Loucy (cell line): ENCODE data around the gene MRPS12.
A peak's percentile ranks its signal among the peaks of the same experiment; 100 is the strongest.

Experiments
- H2AFZ ChIP-seq: fragments of 200-600 bp; sonication (generic); 2 replicates; pipeline ENCODE4 v1.6.0; 2016; ENCODE audit warnings: antibody characterized with exemption, mild to moderate bottlenecking, low read length, moderate library complexity
- H3F3A ChIP-seq: fragments of 200-600 bp; 2 replicates; pipeline ENCODE4 v1.6.0; 2016; ENCODE audit warnings: antibody characterized with exemption, low read depth, mild to moderate bottlenecking
- H3K27me3 ChIP-seq: fragments of 200-600 bp; sonication (generic); 2 replicates; pipeline ENCODE4 v1.6.1; 2014; ENCODE audit warnings: low read length, mild to moderate bottlenecking; ENCODE audit not compliant: insufficient read depth, poor library complexity, severe bottlenecking
- H3K36me3 ChIP-seq: fragments of 200-600 bp; sonication (generic); 2 replicates; pipeline ENCODE4 v1.6.1; 2016; ENCODE audit warnings: low read length; ENCODE audit not compliant: insufficient read depth
- H3K4me1 ChIP-seq: fragments of 200-600 bp; sonication (generic); 2 replicates; pipeline ENCODE4 v1.5.1; 2014; ENCODE audit warnings: low read length, mild to moderate bottlenecking; ENCODE audit not compliant: insufficient read depth, poor library complexity, severe bottlenecking
- H3K4me2 ChIP-seq: fragments of 200-600 bp; sonication (generic); 2 replicates; pipeline ENCODE4 v1.6.0; 2014; ENCODE audit warnings: antibody characterized with exemption, low read length, low read depth, mild to moderate bottlenecking; ENCODE audit not compliant: poor library complexity, severe bottlenecking
- H3K4me3 ChIP-seq: fragments of 200-600 bp; sonication (generic); 2 replicates; pipeline ENCODE4 v1.5.1; 2014; ENCODE audit warnings: low read length, mild to moderate bottlenecking, mixed read lengths; ENCODE audit not compliant: poor library complexity, severe bottlenecking
- H3K79me2 ChIP-seq: fragments of 200-600 bp; sonication (generic); 2 replicates; pipeline ENCODE4 v1.6.1; 2014; ENCODE audit warnings: low read length; ENCODE audit not compliant: insufficient read depth
- H3K9ac ChIP-seq: fragments of 200-600 bp; sonication (generic); 2 replicates; pipeline ENCODE4 v1.6.0; 2014; ENCODE audit warnings: mild to moderate bottlenecking, low read depth, low read length, moderate library complexity; ENCODE audit not compliant: poor library complexity, severe bottlenecking
- H3K9me2 ChIP-seq: fragments of 200-600 bp; sonication (generic); replicated peaks from 2 replicates; pipeline ENCODE4 v1.6.1; 2016; ENCODE audit warnings: low read depth, low read length, mixed read lengths
- H3K9me3 ChIP-seq: fragments of 200-600 bp; sonication (generic); 2 replicates; pipeline ENCODE4 v1.6.1; 2014; ENCODE audit warnings: mild to moderate bottlenecking, antibody characterized with exemption, low read length, low read depth; ENCODE audit not compliant: insufficient read depth
- H4K20me1 ChIP-seq: fragments of 200-600 bp; sonication (generic); 2 replicates; pipeline ENCODE4 v1.6.0; 2014; ENCODE audit warnings: antibody characterized with exemption, low read length, mild to moderate bottlenecking; ENCODE audit not compliant: insufficient read depth, poor library complexity, severe bottlenecking
- CTCF ChIP-seq: fragments of 200-600 bp; sonication (generic); conservative IDR thresholded peaks from 2 replicates; pipeline ENCODE4 v1.5.1; 2014; ENCODE audit warnings: mild to moderate bottlenecking, antibody characterized with exemption, low read length
- EZH2phosphoT487 ChIP-seq: fragments of 200-600 bp; IDR thresholded peaks from 2 replicates; pipeline ENCODE4 v1.6.1; 2018; ENCODE audit warnings: antibody characterized with exemption, mild to moderate bottlenecking, moderate library complexity, borderline replicate concordance

Gene MRPS12

GRCh38 chr19:38924388-38924787, 6.4 kb upstream of the MRPS12 start:
- Histone ChIP-seq H3K4me2 (no peak overlapping the region), H3K9me2 (no peaks in the 10 kb centered on the region), H3K36me3 (peaks cover 10% of the 10 kb centered on the region; the same call in 1 of the 2 replicates), H2AFZ (no peak overlapping the region), H3K79me2 (peaks cover 11% of the 10 kb centered on the region; the same call in 1 of the 2 replicates), H4K20me1 (no peaks in the 10 kb centered on the region), H3F3A (no peaks in the 10 kb centered on the region), H3K9ac (no peak overlapping the region), H3K9me3 (no peaks in the 10 kb centered on the region), H3K4me1 (peaks cover 11% of the 10 kb centered on the region), H3K4me3 (no peak overlapping the region), H3K27me3 (no peaks in the 10 kb centered on the region)
- TF ChIP-seq EZH2phosphoT487 (no peak), CTCF (no peak)

GRCh38 chr19:38928391-38929001, 2.2 kb upstream of the MRPS12 start:
- peaks cover 19% of the 10 kb centered on the region for H3K4me1 ChIP-seq
- no peaks in the 10 kb centered on the region for H3K9me2 ChIP-seq
- peaks cover 34% of the 10 kb centered on the region for H3K79me2 ChIP-seq
- H3K9me3 ChIP-seq = no peaks in the 10 kb centered on the region
- H3K36me3 ChIP-seq = peaks cover 8% of the 10 kb centered on the region; the same call in 1 of the 2 replicates
- peak overlapping the region; percentile 92 for H3K4me2 ChIP-seq
- H4K20me1 ChIP-seq = peaks cover 5% of the 10 kb centered on the region
- no peaks in the 10 kb centered on the region for H3K27me3 ChIP-seq
- peak overlapping the region; percentile 85 for H3K9ac ChIP-seq
- no peak overlapping the region for H3K4me3 ChIP-seq
- H3F3A ChIP-seq = no peaks in the 10 kb centered on the region
- no peak overlapping the region for H2AFZ ChIP-seq
- no peak for TF ChIP-seq CTCF
- TF ChIP-seq EZH2phosphoT487 = no peak

GRCh38 chr19:38929929-38930775, 592 bp upstream of the MRPS12 start, which contains the start of gene SARS2:
Gene SARS2, minus strand, starts transcription at chr19:38930763. Its CDS starts 27 bp downstream, at chr19:38930736.
- Histone ChIP-seq H3K9ac (peak within 1 kb of the TSS; percentile 85), H3F3A (no peaks in the 10 kb centered on the region), H3K4me3 (peak within 1 kb of the TSS; percentile 86), H3K4me2 (peak within 1 kb of the TSS; percentile 92), H3K27me3 (no peaks in the 10 kb centered on the region), H3K4me1 (peaks cover 19% of the 10 kb centered on the region), H3K79me2 (peaks cover 34% of the 10 kb centered on the region), H3K9me2 (no peaks in the 10 kb centered on the region), H4K20me1 (peaks cover 5% of the 10 kb centered on the region), H3K36me3 (no peaks in the 10 kb centered on the region; the same call in 1 of the 2 replicates), H2AFZ (peak within 1 kb of the TSS; percentile 85), H3K9me3 (no peaks in the 10 kb centered on the region)
- no peak for TF ChIP-seq EZH2phosphoT487
- TF ChIP-seq CTCF = peak; percentile 99
